HG03571 (cell line): ENCODE results near the gene APOL6.
"Not testable (repeated sequence)": the region's sequence is repeated elsewhere in the genome, so short reads cannot be mapped to it uniquely, and the experiment has no call there.

ENCODE experiments used
- ATAC-seq: cut with Tn5 transposase; IDR thresholded peaks from one replicate; pipeline ENCODE4 v1.9.1; 2021; ENCODE audit not compliant: unreplicated experiment

Gene APOL6

DNA sequence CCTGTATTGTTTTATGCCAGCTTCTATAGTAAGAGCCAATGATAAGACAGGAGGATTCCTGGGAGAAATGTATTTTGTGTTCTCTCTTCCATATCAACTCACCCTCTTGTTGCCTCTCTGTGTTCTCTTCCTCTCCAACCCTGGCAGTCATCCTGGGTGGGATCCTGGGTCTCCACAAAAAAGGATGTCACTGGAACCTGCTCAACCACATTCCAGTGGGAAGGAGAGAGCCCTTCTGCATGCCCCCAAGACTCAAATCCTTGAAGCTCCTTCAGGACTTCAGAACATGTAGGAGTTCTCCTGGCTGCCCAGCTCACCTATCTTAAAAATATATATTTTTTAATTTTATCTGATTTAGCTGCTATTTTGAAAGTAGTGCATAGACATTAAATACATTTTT lies 26.1 kb downstream of the APOL6 start:
- ATAC-seq = no peak

DNA sequence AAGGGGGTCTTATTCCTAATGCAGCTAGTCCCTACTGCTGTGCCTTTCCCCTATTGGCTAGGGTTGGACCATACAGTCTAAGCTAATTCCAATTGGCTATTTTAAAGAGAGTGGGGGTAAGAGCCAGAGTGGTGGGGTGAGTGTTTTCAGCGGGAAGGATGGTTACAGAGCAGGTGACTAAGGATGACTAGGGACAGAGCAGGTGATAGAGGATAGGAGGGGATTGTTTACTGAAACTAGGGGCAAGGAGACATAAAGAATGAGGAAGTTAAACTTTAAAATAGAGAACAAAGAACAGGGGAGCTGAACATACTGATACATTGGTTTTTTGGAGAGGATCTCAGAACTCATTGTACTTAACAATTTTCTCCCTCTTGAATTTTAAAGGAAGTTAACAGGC lies 27.8 kb downstream of the APOL6 start:
- not testable (repeated sequence) for ATAC-seq

DNA sequence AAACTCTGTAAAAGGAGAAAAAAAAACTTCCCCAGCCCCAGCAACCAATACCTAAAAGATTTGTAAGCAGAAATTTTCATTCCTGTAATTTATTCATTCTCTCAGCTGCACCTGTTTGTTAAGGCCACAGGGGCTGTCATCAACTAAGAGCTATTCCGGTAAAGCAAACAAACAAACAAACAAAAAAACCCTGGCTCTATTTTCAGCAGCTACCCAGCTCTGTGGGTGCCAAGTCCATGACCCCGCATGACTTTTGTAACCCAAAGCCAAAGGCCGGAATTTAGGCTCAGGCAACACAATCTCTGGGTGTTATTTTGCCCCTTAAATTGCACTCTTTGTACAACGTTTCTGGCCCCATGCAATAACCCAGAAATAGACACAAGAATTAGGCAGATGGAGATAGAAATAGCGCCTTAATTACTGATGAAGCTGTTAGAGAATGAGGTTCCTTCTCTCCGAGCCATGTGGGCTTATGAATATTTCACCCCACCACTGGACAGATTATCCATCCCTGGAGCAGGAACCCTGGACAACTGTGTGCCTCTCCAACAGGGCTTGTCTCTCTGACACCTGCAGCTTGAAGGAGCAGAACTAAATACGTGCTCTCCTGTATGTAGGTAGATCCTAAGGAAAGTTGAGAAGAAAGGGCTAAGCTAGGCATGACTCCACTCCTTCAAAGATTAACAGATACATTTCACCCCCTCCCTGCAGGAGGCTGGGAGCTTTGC lies 29.4 kb downstream of the APOL6 start:
- ATAC-seq = no peak

DNA sequence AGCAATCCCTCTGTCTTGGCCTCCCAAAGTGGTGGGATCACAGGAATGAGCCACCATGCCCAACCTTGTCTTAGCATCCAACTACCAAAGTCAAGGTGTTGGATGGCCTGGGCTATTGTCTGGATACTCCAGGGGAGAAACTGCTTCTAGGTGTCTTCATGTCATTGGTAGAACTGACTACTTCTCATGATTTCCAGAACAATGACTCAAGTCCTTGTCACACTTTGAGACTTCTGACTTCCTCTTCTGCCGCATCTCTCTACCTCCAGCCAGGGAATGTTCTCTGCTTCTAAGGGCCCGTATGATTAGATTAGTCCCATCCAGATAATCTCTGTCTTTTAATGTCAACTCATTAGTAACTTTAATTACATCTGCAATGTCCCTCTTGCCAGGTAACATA lies 30.6 kb downstream of the APOL6 start:
- no peak for ATAC-seq

DNA sequence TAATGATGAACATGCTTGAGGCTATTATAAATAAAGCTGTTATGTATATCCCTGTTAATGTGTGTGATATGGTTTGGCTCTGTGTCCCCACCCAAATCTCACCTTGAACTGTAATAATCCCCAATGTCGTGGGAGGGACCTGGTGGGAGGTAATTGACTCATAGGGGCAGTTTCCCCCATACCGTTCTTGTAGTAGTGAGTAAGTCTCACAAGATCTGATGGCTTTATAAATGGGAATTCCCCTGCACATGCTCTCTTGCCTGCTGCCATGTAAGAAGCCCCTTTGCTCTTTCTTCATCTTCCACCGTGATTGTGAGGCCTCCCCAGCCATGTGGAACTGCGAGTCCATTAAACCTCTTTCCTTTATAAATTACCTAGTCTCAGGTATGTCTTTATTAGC lies 31.2 kb downstream of the APOL6 start:
- ATAC-seq = not testable (repeated sequence)

DNA sequence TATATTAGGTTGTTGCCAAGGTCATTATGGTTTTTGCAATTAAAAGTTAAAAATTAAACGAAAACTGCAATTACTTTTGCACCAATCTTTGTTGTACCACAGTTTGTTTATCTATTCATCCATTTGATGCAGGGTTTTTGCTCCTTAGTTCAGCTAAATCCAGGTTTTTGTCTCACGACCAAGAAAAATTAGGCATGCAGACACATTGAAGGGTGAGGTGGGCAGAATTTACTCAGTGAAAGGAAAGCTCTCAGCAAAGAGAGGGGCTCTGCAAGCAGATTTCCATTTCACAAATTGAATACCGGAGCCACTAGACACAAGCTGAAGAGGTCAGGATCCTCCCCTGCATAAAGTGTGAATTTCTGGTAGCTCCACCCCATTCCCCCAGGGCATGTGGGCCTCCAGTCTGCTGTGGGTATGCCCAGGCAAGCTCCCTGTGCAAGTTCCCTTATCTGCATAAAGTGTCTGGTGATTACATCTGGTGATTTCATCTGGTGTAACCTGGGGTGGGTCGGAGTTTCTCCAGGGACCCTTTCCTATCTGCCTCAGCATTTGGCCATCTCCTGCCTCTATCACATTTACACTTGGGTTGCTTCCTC lies 33.3 kb downstream of the APOL6 start:
- ATAC-seq = no peak

DNA sequence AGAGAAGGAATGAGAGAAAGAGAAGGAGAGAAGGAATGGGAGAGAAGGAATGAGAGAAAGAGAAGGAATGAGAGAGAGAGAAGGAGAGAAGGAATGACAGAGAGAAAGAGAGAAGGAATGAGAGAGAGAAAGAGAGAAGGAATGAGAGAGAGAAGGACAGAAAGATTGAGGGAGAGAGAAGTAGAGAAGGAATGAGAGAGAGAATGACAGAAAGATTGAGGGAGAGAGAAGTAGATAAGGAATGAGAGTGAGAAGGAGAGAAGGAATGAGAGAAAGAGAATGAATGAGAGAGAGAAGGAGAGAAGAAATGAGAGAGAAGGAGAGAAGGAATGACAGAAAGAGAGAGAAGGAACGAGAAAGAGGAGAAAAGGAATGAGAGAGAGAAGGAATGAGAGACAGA lies 35.3 kb downstream of the APOL6 start:
- no peak for ATAC-seq

DNA sequence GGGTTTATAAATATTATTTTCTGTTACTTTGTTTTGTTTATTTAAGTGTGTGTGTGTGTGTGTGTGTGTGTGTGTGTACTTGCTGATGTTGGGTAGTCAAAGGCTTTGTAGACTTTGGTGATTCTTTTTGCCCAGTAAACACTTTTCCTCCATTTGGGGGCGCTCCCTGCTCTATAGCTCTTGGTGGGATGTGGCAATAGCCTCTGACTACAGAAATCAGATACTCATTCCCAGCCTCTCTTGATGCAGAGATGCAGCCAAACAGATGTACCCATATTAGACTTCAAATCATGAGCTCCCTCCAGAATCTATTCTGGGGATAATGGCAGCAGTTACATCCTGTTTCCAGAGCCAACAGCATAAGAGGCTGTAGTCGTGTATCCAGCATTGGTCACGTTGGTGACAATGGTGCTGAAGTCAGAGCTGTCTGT lies 36.0 kb downstream of the APOL6 start:
- ATAC-seq = no peak

DNA sequence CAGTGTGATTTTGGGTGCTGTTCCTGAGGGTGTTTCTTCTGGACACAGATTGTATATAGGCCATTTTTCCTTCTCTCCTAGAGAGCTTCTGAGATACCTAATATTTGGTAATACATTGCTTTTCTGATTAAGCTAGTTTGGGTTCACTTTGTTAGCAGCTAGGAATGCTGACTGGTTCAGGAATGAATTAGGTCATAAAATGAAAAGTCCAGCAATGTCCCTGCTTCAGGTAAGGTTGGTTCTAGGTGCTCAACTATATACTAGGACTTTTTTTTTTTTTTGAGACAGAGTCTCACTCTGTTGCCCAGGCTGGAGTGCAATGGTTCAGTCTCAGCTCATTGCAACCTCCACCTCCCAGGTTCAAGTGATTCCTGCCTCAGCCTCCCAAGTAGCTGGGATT lies 36.5 kb downstream of the APOL6 start:
- ATAC-seq = no peak

DNA sequence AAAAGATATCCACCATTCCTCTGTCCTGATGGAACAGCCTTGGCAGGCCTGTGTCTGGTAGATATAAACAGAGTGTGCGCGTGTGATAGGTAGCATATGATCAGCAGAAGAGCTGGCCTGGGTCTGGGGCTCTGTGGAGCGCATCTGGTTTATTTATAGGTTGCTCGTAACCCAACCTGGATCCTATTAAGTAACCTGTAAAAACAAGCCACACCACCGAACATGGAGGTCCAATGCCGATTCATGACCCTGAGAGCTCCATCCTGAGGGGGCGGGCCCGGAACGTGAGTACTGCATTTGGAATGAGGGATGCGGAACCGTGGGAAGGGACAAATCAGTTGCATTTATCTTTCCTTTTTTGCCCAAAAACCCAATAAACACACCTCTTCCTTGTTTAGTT lies 37.5 kb downstream of the APOL6 start:
- no peak for ATAC-seq

DNA sequence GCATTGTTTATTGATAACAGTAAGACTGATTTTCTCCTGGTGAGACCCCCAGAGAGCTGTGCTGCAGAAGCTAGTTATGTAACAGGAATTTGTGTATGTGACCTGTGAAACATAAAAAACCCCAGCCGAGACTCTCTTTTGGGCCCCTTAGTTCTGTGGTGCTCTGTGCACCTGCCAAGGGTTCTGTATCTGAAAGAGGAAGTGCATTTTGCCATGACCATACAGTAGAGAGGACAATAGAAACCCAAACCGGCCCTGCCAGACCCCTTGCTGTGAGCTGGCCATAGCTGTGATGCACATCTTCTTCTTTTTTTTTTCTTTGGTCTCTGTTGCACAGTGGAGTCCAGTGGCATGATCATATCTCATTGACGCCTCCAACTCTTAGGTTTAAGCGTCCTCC lies 38.1 kb downstream of the APOL6 start:
- ATAC-seq = no peak

DNA sequence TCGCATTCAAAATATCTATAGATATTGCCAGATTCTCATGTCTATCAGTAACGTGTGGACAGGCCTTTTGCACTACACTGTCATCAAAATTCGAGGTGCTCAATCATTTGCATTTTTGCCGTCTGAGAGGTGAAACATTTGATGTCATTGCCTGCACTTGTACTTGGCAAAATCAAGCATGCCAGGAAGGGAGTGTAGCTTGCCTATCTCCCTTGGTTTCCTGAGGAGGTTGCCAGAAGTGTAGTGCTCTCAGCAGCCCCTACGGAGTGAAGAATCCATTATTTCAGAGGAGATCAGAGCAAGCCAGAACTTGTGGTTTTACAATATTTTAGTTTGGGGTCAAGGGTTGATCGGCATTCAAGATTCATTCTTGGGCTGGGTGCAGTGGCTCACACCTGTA lies 39.2 kb downstream of the APOL6 start:
- ATAC-seq = no peak

DNA sequence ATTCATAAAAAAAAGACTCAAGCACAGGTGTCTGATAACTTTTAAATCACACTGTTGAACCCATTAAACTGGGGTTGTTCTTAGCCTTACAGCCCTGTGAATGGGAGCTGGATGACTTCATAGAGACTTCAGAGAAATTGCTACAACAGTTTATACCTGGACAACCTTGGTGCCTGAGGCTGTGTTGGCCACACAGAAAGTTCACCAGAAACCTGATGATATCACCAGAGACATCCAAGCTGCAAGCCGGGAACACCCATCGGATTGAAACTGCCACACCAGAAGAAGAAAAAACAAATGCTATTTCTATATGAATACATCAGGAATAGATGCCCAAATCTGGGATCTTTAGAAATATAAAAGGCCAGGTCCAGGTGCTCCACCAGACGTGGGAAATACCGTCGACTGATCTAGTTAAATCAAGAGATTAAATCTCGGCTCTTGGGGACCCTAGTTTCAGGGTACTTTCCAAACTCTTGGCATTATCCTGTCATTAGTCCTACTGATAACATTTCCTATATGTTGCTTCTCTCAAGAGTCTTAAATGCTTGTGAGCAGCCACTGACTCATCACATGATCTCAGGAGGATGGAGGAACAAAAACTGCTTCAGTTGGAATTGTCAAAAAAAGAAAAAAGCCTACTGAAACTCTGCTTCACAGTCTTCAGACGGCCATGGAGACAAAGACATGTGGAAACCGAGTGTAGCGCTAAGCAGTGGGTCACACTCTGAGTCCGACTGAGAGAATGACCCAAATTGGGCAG lies 40.8 kb downstream of the APOL6 start:
- no peak for ATAC-seq

DNA sequence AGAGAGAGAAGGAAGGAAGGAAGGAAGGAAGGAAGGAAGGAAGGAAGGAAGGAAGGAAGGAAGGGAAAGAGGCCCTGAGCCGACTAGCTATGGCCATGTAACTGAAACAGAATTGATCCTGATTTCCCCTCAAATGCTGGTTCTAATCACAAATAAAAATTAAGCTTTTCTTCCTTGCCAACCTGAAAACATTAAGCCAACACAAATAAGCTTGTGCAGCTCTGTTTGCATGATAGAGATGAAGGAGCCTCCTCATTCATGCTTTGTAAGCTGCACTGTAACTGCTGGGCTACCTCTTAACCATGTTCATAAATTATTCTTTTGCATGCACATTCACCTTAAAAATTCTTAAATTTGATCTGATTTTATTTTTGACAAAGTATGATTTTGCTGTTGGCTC lies 41.8 kb downstream of the APOL6 start:
- no peak for ATAC-seq

DNA sequence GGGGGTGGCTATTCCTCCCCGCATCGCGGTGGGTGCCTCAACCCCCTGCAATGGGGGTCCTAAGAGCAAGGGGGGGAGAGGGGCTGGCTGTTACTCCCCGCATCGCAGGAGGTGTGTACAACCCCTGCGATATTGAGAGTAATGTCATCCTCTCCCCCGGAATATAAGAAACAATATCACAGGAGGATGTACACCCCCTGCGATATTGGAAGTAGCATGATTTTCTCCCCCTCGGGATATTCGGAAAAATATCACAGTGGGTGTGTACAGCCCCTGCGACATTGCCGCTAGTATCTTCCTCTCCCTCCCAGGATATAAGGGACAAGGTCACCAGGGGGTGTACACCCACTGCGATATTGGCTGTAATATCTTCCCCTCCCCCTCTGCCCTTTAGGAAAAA lies 47.0 kb downstream of the APOL6 start:
- no peak for ATAC-seq

DNA sequence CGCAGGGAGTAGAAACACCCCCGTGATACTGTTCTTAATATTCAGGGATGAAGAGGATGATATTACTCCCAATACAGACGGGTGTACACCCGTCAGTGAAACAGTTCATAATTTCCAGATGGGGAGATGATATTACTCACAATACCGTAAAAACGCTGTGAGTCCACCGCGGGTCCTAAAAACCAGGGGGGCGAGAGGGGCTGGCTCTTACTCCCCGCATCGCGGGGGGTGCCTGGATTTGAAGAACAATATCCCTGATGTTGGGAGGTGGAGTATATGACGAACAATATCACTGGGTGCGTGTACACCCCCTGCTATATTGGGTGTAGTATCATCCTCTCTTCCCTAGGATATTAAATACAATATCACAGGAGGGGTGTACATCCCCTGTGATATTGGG lies 48.9 kb downstream of the APOL6 start:
- ATAC-seq = no peak

DNA sequence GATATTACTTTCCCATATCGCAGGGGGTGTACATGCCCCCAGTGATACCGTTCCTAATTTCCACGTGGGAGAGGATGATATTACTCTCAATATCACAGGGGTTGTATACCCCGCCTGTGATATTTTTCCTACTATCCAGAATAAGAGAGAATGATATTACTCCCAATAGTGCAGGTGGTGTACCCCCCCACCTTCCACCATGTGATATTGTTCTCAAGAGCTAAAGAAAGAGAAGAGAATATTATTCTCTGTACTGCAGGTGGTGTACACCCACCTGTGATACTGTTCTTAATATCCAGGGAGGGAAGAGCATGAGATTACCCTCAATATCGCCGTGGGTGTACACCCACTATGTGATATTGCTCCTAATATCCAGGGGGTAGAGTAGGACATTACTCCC lies 51.6 kb downstream of the APOL6 start:
- ATAC-seq = not testable (repeated sequence)

DNA sequence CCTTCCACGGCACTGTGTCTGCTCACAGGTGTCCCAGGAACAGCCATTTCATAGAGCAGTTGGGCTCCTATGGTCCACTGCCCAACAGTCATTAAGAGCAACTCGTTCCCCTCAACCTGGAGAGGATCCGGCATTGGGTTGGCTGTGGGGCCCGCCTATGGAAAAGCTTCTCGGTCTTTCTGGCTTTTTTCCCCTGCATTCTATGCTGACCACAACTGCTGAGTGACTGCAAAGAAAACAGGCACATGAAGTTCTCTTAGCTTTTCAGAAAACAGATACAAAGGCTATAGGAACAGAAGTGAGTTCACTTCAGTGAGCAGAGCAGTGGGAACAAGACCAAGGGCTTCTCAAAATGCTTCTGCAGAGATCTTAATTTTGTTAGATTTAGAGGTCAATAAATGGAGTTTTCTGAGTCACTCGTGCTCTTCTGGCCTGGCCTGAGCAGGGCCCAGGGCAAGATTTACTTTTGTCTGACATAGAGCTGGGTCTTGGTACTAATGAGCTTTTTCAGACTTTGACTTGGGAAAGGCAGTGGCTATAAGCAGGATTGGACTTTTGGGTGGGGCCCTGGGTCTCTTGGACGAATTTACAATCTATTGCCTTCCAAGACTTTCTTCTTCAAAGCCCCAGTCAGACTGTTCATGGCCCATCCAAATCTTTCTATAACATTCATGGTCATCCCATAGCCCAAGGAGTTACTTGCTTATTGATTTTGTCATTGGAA lies 55.8 kb downstream of the APOL6 start:
- ATAC-seq = no peak

DNA sequence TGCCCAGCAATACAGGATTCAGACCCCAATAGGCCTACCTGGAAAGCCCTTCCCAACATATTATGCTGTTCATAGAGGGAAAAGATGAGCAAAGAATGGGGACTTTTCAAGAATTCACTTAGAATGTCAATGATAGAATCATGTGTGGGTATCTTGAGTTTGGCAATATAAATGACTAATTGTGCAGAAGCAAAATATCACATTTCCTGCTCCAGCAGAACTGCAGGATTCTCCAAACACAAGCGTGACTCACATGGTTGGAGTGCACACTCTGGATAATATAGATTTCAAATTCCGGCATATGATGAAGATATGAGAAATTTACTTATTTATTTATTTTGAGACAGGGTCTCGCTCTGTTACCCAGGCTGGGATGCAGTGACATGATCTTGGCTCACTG lies 56.9 kb downstream of the APOL6 start:
- ATAC-seq = no peak

DNA sequence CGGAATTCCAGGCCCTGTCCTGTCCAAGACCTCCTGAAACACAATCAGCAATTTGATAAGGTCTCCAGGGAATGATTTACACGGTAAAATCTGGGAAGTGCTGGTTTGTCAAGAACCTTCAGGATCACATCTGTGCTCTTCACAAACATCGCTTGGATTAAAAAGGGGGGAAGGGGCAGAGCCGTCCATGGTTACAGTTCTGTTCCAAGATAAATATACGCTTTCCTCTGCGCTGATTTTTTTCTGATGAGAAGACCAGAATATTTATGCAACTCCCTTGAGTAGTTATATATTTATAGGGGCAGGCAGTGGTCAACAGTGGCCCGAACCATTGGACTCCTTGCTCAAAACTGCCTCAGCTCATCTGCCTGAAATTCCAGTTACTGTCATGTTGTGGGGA lies 60.2 kb downstream of the APOL6 start:
- ATAC-seq = no peak

DNA sequence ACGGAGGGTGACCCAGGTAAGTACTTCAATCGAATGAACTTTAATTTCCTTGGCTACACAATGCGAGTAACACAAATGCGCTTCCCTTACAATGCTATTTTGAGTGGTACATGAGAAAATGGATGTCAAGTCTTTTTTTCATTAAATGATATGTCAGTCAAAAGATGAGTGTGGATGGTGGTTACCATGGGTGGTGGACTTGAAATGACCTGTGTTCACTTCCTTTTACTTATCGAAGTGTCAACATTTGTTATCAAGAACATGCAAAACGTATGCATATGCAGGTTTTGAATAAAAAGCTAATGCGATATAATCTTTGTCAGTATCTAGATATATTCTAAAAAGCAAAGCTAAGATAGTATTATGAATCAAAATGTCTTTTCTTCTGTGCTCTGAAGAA lies 60.7 kb downstream of the APOL6 start:
- no peak for ATAC-seq

DNA sequence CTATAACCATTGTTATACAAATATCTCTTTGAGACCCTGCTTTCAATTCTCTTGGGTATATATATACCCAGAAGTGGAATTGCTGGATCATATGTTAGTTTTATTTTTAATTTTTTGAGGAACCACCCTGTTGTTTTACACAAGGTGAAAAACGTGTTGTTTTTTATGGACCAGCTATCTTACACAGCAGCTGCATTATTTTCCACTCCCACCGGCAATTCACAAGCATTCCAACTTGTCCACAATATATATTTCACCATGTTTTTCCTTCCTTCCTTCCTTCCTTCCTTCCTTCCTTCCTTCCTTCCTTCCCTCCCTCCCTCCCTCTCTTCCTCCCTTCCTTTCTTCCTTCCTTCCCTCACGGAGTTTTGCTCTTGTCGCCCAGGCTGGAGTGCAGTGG lies 63.1 kb downstream of the APOL6 start:
- ATAC-seq = no peak
